Liver (tissue), 9 donors: ENCODE results near the gene KCNA1. TPM values are rescaled to one million over a fixed set of nuclear protein-coding genes. Genes with fewer than 3 reads are reported as not detected.

ENCODE experiments used
- DNase-seq: peaks from one replicate; pipeline ENCODE4 v3.0.0-alpha.2; 2017; ENCODE audit warnings: low spot score
- H3K27ac ChIP-seq, 2 donors: one replicate each; pipeline ENCODE4 v1.7.0; 2013; ENCODE audit warnings: inconsistent platforms in 2 of 2, low read length in 2 of 2, control low read depth in 1 of 2, low read depth in 1 of 2, mild to moderate bottlenecking in 1 of 2
- H3K27me3 ChIP-seq, 4 donors: one replicate each; pipeline versions ENCODE4 v1.6.1 to v1.7.0; 2013; ENCODE audit warnings: low read length in 3 of 4, inconsistent platforms in 1 of 4, mild to moderate bottlenecking in 1 of 4, moderate library complexity in 1 of 4; ENCODE audit not compliant: control insufficient read depth in 4 of 4, insufficient read depth in 4 of 4
- H3K36me3 ChIP-seq, 4 donors: one replicate each; pipeline versions ENCODE4 v1.6.1 to v1.7.0; 2013; ENCODE audit warnings: low read length in 3 of 4, mild to moderate bottlenecking in 3 of 4, low read depth in 1 of 4, moderate library complexity in 1 of 4; ENCODE audit not compliant: control insufficient read depth in 4 of 4, insufficient read depth in 3 of 4
- H3K4me1 ChIP-seq, 4 donors: one replicate each; pipeline versions ENCODE4 v1.6.1 to v1.7.0; 2013; ENCODE audit warnings: low read length in 3 of 4, mild to moderate bottlenecking in 3 of 4, moderate library complexity in 1 of 4; ENCODE audit not compliant: control insufficient read depth in 4 of 4, insufficient read depth in 4 of 4
- H3K4me3 ChIP-seq, 3 donors: one replicate each; pipeline versions ENCODE4 v1.6.1 to v1.7.0; 2013; ENCODE audit warnings: low read length in 3 of 3, control low read depth in 1 of 3, low read depth in 1 of 3, mild to moderate bottlenecking in 1 of 3
- H3K9ac ChIP-seq, 2 donors: one replicate each; pipeline ENCODE4 v1.7.0; 2013; ENCODE audit warnings: low read length in 2 of 2, mild to moderate bottlenecking in 2 of 2, moderate library complexity in 2 of 2, control low read depth in 1 of 2, low read depth in 1 of 2
- H3K9me3 ChIP-seq, 4 donors: one replicate each; pipeline versions ENCODE4 v1.6.1 to v1.7.0; 2013; ENCODE audit warnings: low read length in 3 of 4; ENCODE audit not compliant: control insufficient read depth in 4 of 4
- ATF3 ChIP-seq: IDR thresholded peaks from 2 replicates; pipeline ENCODE4 v1.6.1; 2016; ENCODE audit warnings: antibody characterized with exemption
- CTCF ChIP-seq: fragments of 150-350 bp; IDR thresholded peaks from 2 replicates; pipeline ENCODE4 v1.5.1; 2017; ENCODE audit warnings: improper control_type of control experiment, low read depth, low read length; ENCODE audit not compliant: missing input control
- EGR1 ChIP-seq, 2 donors: IDR thresholded peaks; 2 replicates each; pipeline ENCODE4 v1.6.1; 2016 to 2018; ENCODE audit warnings: antibody characterized with exemption in 2 of 2, low read depth in 2 of 2
- FOXA1 ChIP-seq: IDR thresholded peaks from 2 replicates; pipeline ENCODE4 v1.6.1; 2016; ENCODE audit warnings: antibody characterized with exemption
- FOXA2 ChIP-seq: IDR thresholded peaks from 2 replicates; pipeline ENCODE4 v1.6.1; 2016; ENCODE audit warnings: antibody characterized with exemption
- GABPA ChIP-seq, 2 donors: IDR thresholded peaks in 1 of 2; conservative IDR thresholded peaks in 1 of 2; 2 replicates each; pipeline ENCODE4 v1.6.1; 2016; ENCODE audit warnings: antibody characterized with exemption in 2 of 2, mild to moderate bottlenecking in 1 of 2, moderate library complexity in 1 of 2
- HNF4G ChIP-seq: IDR thresholded peaks from 2 replicates; pipeline ENCODE4 v1.6.1; 2016; ENCODE audit warnings: antibody characterized with exemption
- JUND ChIP-seq, 2 donors: IDR thresholded peaks; 2 replicates each; pipeline ENCODE4 v1.6.1; 2016; ENCODE audit warnings: antibody characterized with exemption in 2 of 2
- MAX ChIP-seq: IDR thresholded peaks from 2 replicates; pipeline ENCODE4 v1.6.1; 2016; ENCODE audit warnings: antibody characterized with exemption
- NR2F2 ChIP-seq: IDR thresholded peaks from 2 replicates; pipeline ENCODE4 v1.6.1; 2016; ENCODE audit warnings: antibody characterized with exemption
- RAD21 ChIP-seq, 2 donors: IDR thresholded peaks; 2 replicates each; pipeline ENCODE4 v1.6.1; 2016; ENCODE audit warnings: antibody characterized with exemption in 2 of 2, mild to moderate bottlenecking in 2 of 2
- REST ChIP-seq: IDR thresholded peaks from 2 replicates; pipeline ENCODE4 v1.6.1; 2016; ENCODE audit warnings: antibody characterized with exemption, mild to moderate bottlenecking
- RXRA ChIP-seq, 2 donors: IDR thresholded peaks; 2 replicates each; pipeline ENCODE4 v1.6.1; 2017 to 2018; ENCODE audit warnings: antibody characterized with exemption in 2 of 2, mild to moderate bottlenecking in 1 of 2
- SP1 ChIP-seq: IDR thresholded peaks from 2 replicates; pipeline ENCODE4 v1.6.1; 2018; ENCODE audit warnings: antibody characterized with exemption, mild to moderate bottlenecking
- TAF1 ChIP-seq: conservative IDR thresholded peaks from 2 replicates; pipeline ENCODE4 v1.6.1; 2016; ENCODE audit warnings: antibody characterized with exemption, mild to moderate bottlenecking
- ZBTB33 ChIP-seq: IDR thresholded peaks from 2 replicates; pipeline ENCODE4 v1.6.1; 2016; ENCODE audit warnings: antibody characterized with exemption
- WGBS: extraction: QIAGEN DNeasy Blood & Tissue Kit; methylation state at CpG from one replicate; pipeline ENCODE4 v1.1.7; 2013; 5-methylcytosine and 5-hydroxymethylcytosine counted together
- polyA plus RNA-seq, 2 donors: library from polyadenylated mRNA; stranded (reverse) in 1 of 2; unstranded in 1 of 2; fragments of 200-250 nt in 1 of 2; fragments of >200 nt in 1 of 2; fragmentation: Nextera tagmentation in 1 of 2; extraction: Ambion mirVana in 1 of 2; gene quantifications; one replicate each; pipeline versions ENCODE4 v1.2.1 to v1.2.3, GENCODE V29; 2013 to 2015
- total RNA-seq, 2 donors: library from RNA; depleted of rRNA; stranded (reverse); fragments of >200 nt; gene quantifications; one replicate each; pipeline ENCODE4 v1.2.3, GENCODE V29; 2014
- donor health status: healthy.
- donor health status: healthy.
- donor health status: healthy.
- donor health status: healthy.
- donor health status: healthy.

Gene KCNA1
- total and polyA plus RNA-seq, 4 donors, result not detected

GRCh38 chr12:4862809-4863208 lies 46.9 kb upstream of the KCNA1 start:
- 90% methylated on average over 2 of the region's 2 CpGs for WGBS
- H3K9me3 ChIP-seq, result no peaks in the 10 kb centered on the region
- no peak overlapping the region for H3K4me3 ChIP-seq
- DNase-seq, result no peak
- H3K27me3 ChIP-seq, result peaks cover 0 to 5% (median 0%) of the 10 kb centered on the region in 4 donors
- H3K36me3 ChIP-seq, result no peaks in the 10 kb centered on the region
- no peak for TF ChIP-seq TAF1
- TF ChIP-seq REST, result no peak
- TF ChIP-seq CTCF, result no peak
- TF ChIP-seq HNF4G, result no peak
- no peak overlapping the region for H3K9ac ChIP-seq
- no peak overlapping the region for H3K27ac ChIP-seq
- H3K4me1 ChIP-seq, result peaks cover 0 to 11% (median 7%) of the 10 kb centered on the region in 4 donors

- Histone ChIP-seq H3K4me3 (no peak overlapping the region), H3K27me3 (peaks cover 0 to 5% (median 0%) of the 10 kb centered on the region in 4 donors), H3K36me3 (no peaks in the 10 kb centered on the region), H3K9ac (no peak overlapping the region), H3K4me1 (no peaks in the 10 kb centered on the region), H3K27ac (no peak overlapping the region), H3K9me3 (no peaks in the 10 kb centered on the region)
- no peak for DNase-seq
- TF ChIP-seq MAX (no peak), RAD21 (IDR thresholded peaks at IDR 0.05) (no peak), GABPA (IDR thresholded peaks at IDR 0.05 in 1 of 2, conservative IDR thresholded peaks at IDR 0.05 in 1 of 2) (no peak), ATF3 (no peak), FOXA2 (no peak), JUND (IDR thresholded peaks at IDR 0.05) (no peak)
- WGBS, result 87% methylated on average over 9 of the region's 9 CpGs
Measured at GRCh38 chr12:4864575-4864974, 45.1 kb upstream of the KCNA1 start.

- WGBS, result 63% methylated on average over 5 of the region's 5 CpGs
- peaks cover 0 to 5% (median under 1%) of the 10 kb centered on the region in 4 donors for H3K27me3 ChIP-seq
- no peak for DNase-seq
- no peak for TF ChIP-seq FOXA1
- TF ChIP-seq JUND (IDR thresholded peaks at IDR 0.05), result no peak
- no peak for TF ChIP-seq NR2F2
- TF ChIP-seq TAF1, result no peak
- no peak for TF ChIP-seq MAX
- TF ChIP-seq EGR1 (IDR thresholded peaks at IDR 0.05; ENCODE audit: low read depth in 2 of 2), result no peak
- TF ChIP-seq ATF3, result no peak
- TF ChIP-seq CTCF, result no peak
- TF ChIP-seq ZBTB33, result no peak
- TF ChIP-seq FOXA2, result no peak
- TF ChIP-seq SP1, result no peak
- no peak for TF ChIP-seq RXRA (IDR thresholded peaks at IDR 0.05)
- TF ChIP-seq GABPA (IDR thresholded peaks at IDR 0.05 in 1 of 2, conservative IDR thresholded peaks at IDR 0.05 in 1 of 2), result no peak
Measured at GRCh38 chr12:4865246-4865645, 44.5 kb upstream of the KCNA1 start.

More at GRCh38 chr12:4865246-4865645, 44.5 kb upstream of the KCNA1 start:
- Histone ChIP-seq H3K27ac (no peak overlapping the region), H3K4me1 (no peaks in the 10 kb centered on the region), H3K4me3 (no peak overlapping the region), H3K36me3 (no peaks in the 10 kb centered on the region), H3K9ac (no peak overlapping the region), H3K9me3 (no peaks in the 10 kb centered on the region)
